WTC11 (cell line): Measurements from ENCODE around the gene IPCEF1. TPM values are rescaled to one million over a fixed set of nuclear protein-coding genes. Genes with fewer than 3 reads are reported as not detected.

Experiments
- ATAC-seq: fragments of 200-7000 bp; cut with Tn5 transposase; 2 replicates; pipeline ENCODE4 v1.10.0; 2021; ENCODE audit warnings: mild to moderate bottlenecking, moderate library complexity
- CTCF ChIA-PET: fragments of 300-600 bp; sonication (Branson Sonifier 250); formaldehyde crosslinking; loops from one replicate; lab custom pipeline; 2021; ENCODE audit warnings: antibody characterized with exemption; lab: Charles Lee
- POLR2A ChIA-PET: fragments of 350-600 bp; sonication (Branson Sonifier 250); formaldehyde crosslinking; loops from one replicate; lab custom pipeline; 2021; ENCODE audit warnings: antibody characterized with exemption; lab: Charles Lee
- DNase-seq: peaks from one replicate; pipeline ENCODE4 v3.0.0; 2021; ENCODE audit warnings: low spot score
- H3K27ac Mint-ChIP-seq: 2 replicates; pipeline ENCODE4 v1.8.0; 2021; ENCODE audit warnings: mixed read lengths
- H3K27me3 Mint-ChIP-seq: 2 replicates; pipeline ENCODE4 v1.8.0; 2021; ENCODE audit warnings: low read depth, mild to moderate bottlenecking, moderate library complexity, mixed read lengths
- H3K36me3 Mint-ChIP-seq: 2 replicates; pipeline ENCODE4 v1.8.0; 2021; ENCODE audit warnings: mixed read lengths
- H3K4me1 Mint-ChIP-seq: 2 replicates; pipeline ENCODE4 v1.8.0; 2022; ENCODE audit warnings: mixed read lengths
- H3K4me3 Mint-ChIP-seq: 2 replicates; pipeline ENCODE4 v1.8.0; 2021; ENCODE audit warnings: mild to moderate bottlenecking, moderate library complexity, mixed read lengths
- H3K9me3 Mint-ChIP-seq: 2 replicates; pipeline ENCODE4 v1.8.0; 2021; ENCODE audit warnings: mixed read lengths
- CDX4 ChIP-seq: fragments of 250-450 bp; sonication (Bioruptor Pico); IDR thresholded peaks from 2 replicates; pipeline ENCODE4 v1.9.0; 2021; ENCODE audit warnings: moderate library complexity, mild to moderate bottlenecking, inconsistent platforms, borderline replicate concordance
- CREB1 ChIP-seq: sonication (generic); formaldehyde crosslinking; IDR thresholded peaks from 2 replicates; pipeline ENCODE4 v1.8.0; 2023; ENCODE audit warnings: mild to moderate bottlenecking, missing genetic modification reagents
- E2F4 ChIP-seq: sonication (generic); formaldehyde crosslinking; IDR thresholded peaks from 2 replicates; pipeline ENCODE4 v1.8.1; 2022; ENCODE audit warnings: low read depth, mild to moderate bottlenecking, moderate library complexity, missing genetic modification reagents, borderline replicate concordance
- ELF4 ChIP-seq: sonication (generic); formaldehyde crosslinking; IDR thresholded peaks from 2 replicates; pipeline ENCODE4 v1.8.1; 2022; ENCODE audit warnings: low read depth, mild to moderate bottlenecking, moderate library complexity, missing genetic modification reagents
- ETV6 ChIP-seq: sonication (generic); formaldehyde crosslinking; IDR thresholded peaks from 2 replicates; pipeline ENCODE4 v1.8.1; 2022; ENCODE audit warnings: mild to moderate bottlenecking, missing genetic modification reagents
- GABPB1 ChIP-seq: sonication (generic); formaldehyde crosslinking; IDR thresholded peaks from 2 replicates; pipeline ENCODE4 v1.8.1; 2023; ENCODE audit warnings: mild to moderate bottlenecking, missing genetic modification reagents
- JUN ChIP-seq: sonication (generic); formaldehyde crosslinking; IDR thresholded peaks from 2 replicates; pipeline ENCODE4 v1.8.0; 2023; ENCODE audit warnings: mild to moderate bottlenecking, missing genetic modification reagents
- KAT7 ChIP-seq: sonication (generic); formaldehyde crosslinking; IDR thresholded peaks from 2 replicates; pipeline ENCODE4 v1.8.1; 2023; ENCODE audit warnings: missing genetic modification reagents, mild to moderate bottlenecking, borderline replicate concordance
- NFATC4 ChIP-seq: fragments of 250-450 bp; sonication (Bioruptor Pico); IDR thresholded peaks from 2 replicates; pipeline ENCODE4 v1.9.0; 2021; ENCODE audit warnings: mild to moderate bottlenecking
- NR1H2 ChIP-seq: sonication (generic); formaldehyde crosslinking; IDR thresholded peaks from 2 replicates; pipeline ENCODE4 v1.9.0; 2021; ENCODE audit warnings: mild to moderate bottlenecking, moderate library complexity, missing genetic modification reagents
- SP1 ChIP-seq: sonication (generic); formaldehyde crosslinking; conservative IDR thresholded peaks from 2 replicates; pipeline ENCODE4 v1.8.1; 2022; ENCODE audit warnings: missing genetic modification reagents
- USF2 ChIP-seq: sonication (generic); formaldehyde crosslinking; IDR thresholded peaks from 2 replicates; pipeline ENCODE4 v1.8.1; 2023; ENCODE audit warnings: mild to moderate bottlenecking, missing genetic modification reagents, moderate library complexity
- ZBTB21 ChIP-seq: sonication (generic); formaldehyde crosslinking; IDR thresholded peaks from 2 replicates; pipeline ENCODE4 v1.8.1; 2023; ENCODE audit warnings: mild to moderate bottlenecking, missing genetic modification reagents, borderline replicate concordance
- ZNF416 ChIP-seq: fragments of 250-450 bp; sonication (Bioruptor Pico); IDR thresholded peaks from 2 replicates; pipeline ENCODE4 v1.9.0; 2021; ENCODE audit warnings: mild to moderate bottlenecking, inconsistent platforms
- ZNF425 ChIP-seq: fragments of 250-450 bp; sonication (Bioruptor Pico); conservative IDR thresholded peaks from 2 replicates; pipeline ENCODE4 v1.9.0; 2021; ENCODE audit warnings: mild to moderate bottlenecking
- total RNA-seq: library from RNA; stranded (reverse); gene quantifications from 3 replicates; pipeline ENCODE4 v1.2.3, GENCODE V29; 2021
- TF ChIP-seq, protein P1 (sequence below): fragments of 250-450 bp; sonication (Bioruptor Pico); IDR thresholded peaks from 2 replicates; pipeline ENCODE4 v1.8.0; 2021; ENCODE audit warnings: mild to moderate bottlenecking
- TF ChIP-seq, protein P2 (sequence below): fragments of 250-450 bp; sonication (Bioruptor Pico); IDR thresholded peaks from 2 replicates; pipeline ENCODE4 v2.1.2; 2022; ENCODE audit warnings: mild to moderate bottlenecking, moderate library complexity
- TF ChIP-seq, protein P3 (sequence below): sonication (generic); formaldehyde crosslinking; conservative IDR thresholded peaks from 2 replicates; pipeline ENCODE4 v1.8.1; 2022; ENCODE audit warnings: mild to moderate bottlenecking, missing genetic modification reagents
- TF ChIP-seq, protein P4 (sequence below): sonication (generic); formaldehyde crosslinking; IDR thresholded peaks from 2 replicates; pipeline ENCODE4 v1.8.1; 2023; ENCODE audit warnings: mild to moderate bottlenecking, missing genetic modification reagents
- TF ChIP-seq, protein P5 (sequence below): sonication (generic); formaldehyde crosslinking; IDR thresholded peaks from 2 replicates; pipeline ENCODE4 v1.8.1; 2022; ENCODE audit warnings: missing genetic modification reagents, borderline replicate concordance

Gene IPCEF1
- total RNA-seq, 1 experiment from 2014 or later, result 1.3 TPM

DNA sequence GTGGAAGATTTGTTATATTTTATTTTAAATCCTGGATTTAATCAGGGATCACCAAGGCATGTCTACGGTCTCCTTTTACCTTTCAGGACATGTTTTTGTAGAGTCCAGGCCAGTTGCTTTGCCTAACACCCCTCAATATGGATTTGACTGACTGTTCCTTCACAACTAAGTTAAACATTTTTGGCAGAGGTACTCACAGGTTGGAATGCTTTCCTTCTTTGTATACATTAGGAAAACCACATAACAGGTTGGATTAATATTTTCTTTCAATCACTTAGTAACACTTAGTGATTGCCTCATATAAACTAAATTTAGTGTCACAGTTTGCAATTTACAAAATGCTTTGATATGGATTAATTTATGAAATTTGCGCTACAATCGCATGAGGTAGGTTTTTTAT is 64.5 kb downstream of the IPCEF1 start:
- H3K9me3 Mint-ChIP-seq, result peaks cover 15% of the 10 kb centered on the region
- ATAC-seq (no peak), DNase-seq (no peak)
- ChIA-PET POLR2A (no interaction called here), CTCF (interaction anchor here (0.6 kb wide), 1 partner anchor 88 kb away, joined by 6 read pairs; no protein-coding TSS in a partner anchor)
- H3K4me3 Mint-ChIP-seq, result no peak overlapping the region
- H3K4me1 Mint-ChIP-seq, result 0 out of 2 replicates have a peak, but pooled peaks cover 2% of the 10 kb centered on the region
- H3K27me3 Mint-ChIP-seq, result no peaks in the 10 kb centered on the region
- TF ChIP-seq ELF4 (CRISPR knock-in tag) (no peak), CREB1 (CRISPR knock-in tag) (no peak), ZNF425 (CRISPR knock-in tag) (no peak), JUN (CRISPR knock-in tag) (no peak), KAT7 (CRISPR knock-in tag) (no peak), ETV6 (CRISPR knock-in tag) (no peak), ZBTB21 (CRISPR knock-in tag) (no peak), E2F4 (CRISPR knock-in tag) (no peak)
- TF ChIP-seq, protein P1, sequence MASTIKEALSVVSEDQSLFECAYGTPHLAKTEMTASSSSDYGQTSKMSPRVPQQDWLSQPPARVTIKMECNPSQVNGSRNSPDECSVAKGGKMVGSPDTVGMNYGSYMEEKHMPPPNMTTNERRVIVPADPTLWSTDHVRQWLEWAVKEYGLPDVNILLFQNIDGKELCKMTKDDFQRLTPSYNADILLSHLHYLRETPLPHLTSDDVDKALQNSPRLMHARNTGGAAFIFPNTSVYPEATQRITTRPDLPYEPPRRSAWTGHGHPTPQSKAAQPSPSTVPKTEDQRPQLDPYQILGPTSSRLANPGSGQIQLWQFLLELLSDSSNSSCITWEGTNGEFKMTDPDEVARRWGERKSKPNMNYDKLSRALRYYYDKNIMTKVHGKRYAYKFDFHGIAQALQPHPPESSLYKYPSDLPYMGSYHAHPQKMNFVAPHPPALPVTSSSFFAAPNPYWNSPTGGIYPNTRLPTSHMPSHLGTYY (CRISPR knock-in tag), result no peak
- TF ChIP-seq, protein P2, sequence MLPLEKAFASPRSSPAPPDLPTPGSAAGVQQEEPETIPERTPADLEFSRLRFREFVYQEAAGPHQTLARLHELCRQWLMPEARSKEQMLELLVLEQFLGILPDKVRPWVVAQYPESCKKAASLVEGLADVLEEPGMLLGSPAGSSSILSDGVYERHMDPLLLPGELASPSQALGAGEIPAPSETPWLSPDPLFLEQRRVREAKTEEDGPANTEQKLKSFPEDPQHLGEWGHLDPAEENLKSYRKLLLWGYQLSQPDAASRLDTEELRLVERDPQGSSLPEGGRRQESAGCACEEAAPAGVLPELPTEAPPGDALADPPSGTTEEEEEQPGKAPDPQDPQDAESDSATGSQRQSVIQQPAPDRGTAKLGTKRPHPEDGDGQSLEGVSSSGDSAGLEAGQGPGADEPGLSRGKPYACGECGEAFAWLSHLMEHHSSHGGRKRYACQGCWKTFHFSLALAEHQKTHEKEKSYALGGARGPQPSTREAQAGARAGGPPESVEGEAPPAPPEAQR, result no peak
- TF ChIP-seq, protein P3, sequence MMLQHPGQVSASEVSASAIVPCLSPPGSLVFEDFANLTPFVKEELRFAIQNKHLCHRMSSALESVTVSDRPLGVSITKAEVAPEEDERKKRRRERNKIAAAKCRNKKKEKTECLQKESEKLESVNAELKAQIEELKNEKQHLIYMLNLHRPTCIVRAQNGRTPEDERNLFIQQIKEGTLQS (CRISPR knock-in tag), result no peak
- TF ChIP-seq, protein P4, sequence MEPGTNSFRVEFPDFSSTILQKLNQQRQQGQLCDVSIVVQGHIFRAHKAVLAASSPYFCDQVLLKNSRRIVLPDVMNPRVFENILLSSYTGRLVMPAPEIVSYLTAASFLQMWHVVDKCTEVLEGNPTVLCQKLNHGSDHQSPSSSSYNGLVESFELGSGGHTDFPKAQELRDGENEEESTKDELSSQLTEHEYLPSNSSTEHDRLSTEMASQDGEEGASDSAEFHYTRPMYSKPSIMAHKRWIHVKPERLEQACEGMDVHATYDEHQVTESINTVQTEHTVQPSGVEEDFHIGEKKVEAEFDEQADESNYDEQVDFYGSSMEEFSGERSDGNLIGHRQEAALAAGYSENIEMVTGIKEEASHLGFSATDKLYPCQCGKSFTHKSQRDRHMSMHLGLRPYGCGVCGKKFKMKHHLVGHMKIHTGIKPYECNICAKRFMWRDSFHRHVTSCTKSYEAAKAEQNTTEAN (CRISPR knock-in tag), result no peak
- H3K27ac Mint-ChIP-seq, result no peak overlapping the region
- H3K36me3 Mint-ChIP-seq, result peaks cover 3% of the 10 kb centered on the region; the same call in 1 of the 2 replicates

DNA sequence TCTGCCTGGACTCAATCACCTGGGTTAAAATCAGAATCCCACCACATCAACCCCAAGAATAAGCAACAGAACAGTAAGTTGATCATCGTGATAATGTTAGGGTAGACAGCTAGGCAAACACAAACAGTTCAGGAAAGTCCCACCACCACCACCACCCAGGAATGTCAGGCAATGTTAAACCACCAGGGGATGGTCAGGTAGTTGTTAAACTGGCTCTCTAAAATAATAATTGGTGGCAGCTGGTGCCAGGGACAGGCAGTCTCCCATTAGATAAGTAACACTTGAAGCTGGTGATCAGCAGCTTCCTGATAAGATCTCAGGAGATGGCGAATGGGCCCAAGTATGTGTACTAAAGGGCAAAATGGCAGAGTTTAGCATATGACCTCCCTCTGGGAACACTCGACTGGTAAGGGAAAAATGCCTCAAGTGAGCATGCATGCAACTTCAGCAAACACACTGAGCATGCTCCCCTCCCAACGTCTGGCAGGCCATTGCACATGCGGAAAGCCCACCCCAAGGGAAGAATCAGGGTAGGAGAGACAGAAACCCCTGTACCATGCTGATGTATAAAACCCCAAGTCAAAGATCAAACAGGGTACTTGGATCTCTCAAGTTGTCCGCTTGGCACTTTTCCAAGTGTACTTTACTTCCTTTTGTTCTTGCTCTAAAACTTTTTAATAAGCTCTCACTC is 66.6 kb downstream of the IPCEF1 start:
- H3K9me3 Mint-ChIP-seq, result peaks cover 10% of the 10 kb centered on the region
- ChIA-PET POLR2A (interaction anchor here (0.7 kb wide), 1 partner anchor 13 kb away, joined by 4 read pairs; no protein-coding TSS in a partner anchor), CTCF (no interaction called here)
- DNase-seq (no peak), ATAC-seq (no peak)
- no peak overlapping the region for H3K27ac Mint-ChIP-seq
- no peaks in the 10 kb centered on the region for H3K27me3 Mint-ChIP-seq
- H3K4me3 Mint-ChIP-seq, result no peak overlapping the region
- H3K4me1 Mint-ChIP-seq, result 0 out of 2 replicates have a peak, but pooled peaks cover 2% of the 10 kb centered on the region
- H3K36me3 Mint-ChIP-seq, result peaks cover 3% of the 10 kb centered on the region; the same call in 1 of the 2 replicates
- TF ChIP-seq CDX4 (CRISPR knock-in tag), result no peak
- TF ChIP-seq NFATC4 (CRISPR knock-in tag), result no peak
- TF ChIP-seq, protein P4 (CRISPR knock-in tag), result no peak
- TF ChIP-seq SP1 (CRISPR knock-in tag), result no peak
- TF ChIP-seq USF2 (CRISPR knock-in tag), result no peak
- TF ChIP-seq CREB1 (CRISPR knock-in tag), result no peak
- no peak for TF ChIP-seq NR1H2 (CRISPR knock-in tag)
- no peak for TF ChIP-seq ZNF416 (CRISPR knock-in tag)
- TF ChIP-seq GABPB1 (CRISPR knock-in tag), result no peak
- TF ChIP-seq, protein P5, sequence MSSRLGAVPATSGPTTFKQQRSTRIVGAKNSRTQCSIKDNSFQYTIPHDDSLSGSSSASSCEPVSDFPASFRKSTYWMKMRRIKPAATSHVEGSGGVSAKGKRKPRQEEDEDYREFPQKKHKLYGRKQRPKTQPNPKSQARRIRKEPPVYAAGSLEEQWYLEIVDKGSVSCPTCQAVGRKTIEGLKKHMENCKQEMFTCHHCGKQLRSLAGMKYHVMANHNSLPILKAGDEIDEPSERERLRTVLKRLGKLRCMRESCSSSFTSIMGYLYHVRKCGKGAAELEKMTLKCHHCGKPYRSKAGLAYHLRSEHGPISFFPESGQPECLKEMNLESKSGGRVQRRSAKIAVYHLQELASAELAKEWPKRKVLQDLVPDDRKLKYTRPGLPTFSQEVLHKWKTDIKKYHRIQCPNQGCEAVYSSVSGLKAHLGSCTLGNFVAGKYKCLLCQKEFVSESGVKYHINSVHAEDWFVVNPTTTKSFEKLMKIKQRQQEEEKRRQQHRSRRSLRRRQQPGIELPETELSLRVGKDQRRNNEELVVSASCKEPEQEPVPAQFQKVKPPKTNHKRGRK (CRISPR knock-in tag), result no peak
